Fibroblast of mammary gland (primary cell): ENCODE results near the gene KLHL26.

Experiments used
- DNase-seq: peaks from one replicate; pipeline ENCODE4 v3.0.0-alpha.2; 2010; ENCODE audit warnings: low read depth
- H3K4me3 ChIP-seq: 2 replicates; pipeline ENCODE4 v1.5.1; 2011; ENCODE audit warnings: low read depth, mild to moderate bottlenecking, low read length, moderate library complexity; ENCODE audit not compliant: control insufficient read depth
- CTCF ChIP-seq: conservative IDR thresholded peaks from 2 replicates; pipeline ENCODE4 v1.5.1; 2011; ENCODE audit warnings: low read depth, low read length, inconsistent platforms; ENCODE audit not compliant: control insufficient read depth, insufficient read depth

The KLHL26 gene

GRCh38 chr19:18649371-18650020 lies 12.7 kb downstream of the KLHL26 start:
- no peak for TF ChIP-seq CTCF
- DNase-seq = peak; percentile 30
- no peak overlapping the region for H3K4me3 ChIP-seq

DNA sequence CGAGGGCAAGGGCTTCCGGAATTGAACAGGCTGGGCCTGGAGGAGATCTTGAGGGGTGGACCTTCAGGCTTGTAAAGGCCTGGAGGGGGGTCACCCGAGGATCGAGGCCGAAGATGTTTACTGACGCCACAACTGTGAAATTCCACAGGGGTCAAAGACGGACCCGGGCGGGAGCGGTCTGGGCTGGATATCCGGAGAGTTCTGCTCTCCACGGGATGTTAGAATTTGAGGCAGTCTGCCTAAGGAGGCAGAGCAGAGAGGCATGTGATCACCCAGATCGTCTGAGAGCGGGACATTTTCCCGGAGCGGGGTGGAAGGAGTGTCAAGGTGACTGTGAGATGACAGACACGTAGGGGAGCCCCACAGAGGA lies 13.2 kb downstream of the KLHL26 start:
- H3K4me3 ChIP-seq = no peak overlapping the region
- TF ChIP-seq CTCF = no peak
- peak; percentile 50 for DNase-seq

DNA sequence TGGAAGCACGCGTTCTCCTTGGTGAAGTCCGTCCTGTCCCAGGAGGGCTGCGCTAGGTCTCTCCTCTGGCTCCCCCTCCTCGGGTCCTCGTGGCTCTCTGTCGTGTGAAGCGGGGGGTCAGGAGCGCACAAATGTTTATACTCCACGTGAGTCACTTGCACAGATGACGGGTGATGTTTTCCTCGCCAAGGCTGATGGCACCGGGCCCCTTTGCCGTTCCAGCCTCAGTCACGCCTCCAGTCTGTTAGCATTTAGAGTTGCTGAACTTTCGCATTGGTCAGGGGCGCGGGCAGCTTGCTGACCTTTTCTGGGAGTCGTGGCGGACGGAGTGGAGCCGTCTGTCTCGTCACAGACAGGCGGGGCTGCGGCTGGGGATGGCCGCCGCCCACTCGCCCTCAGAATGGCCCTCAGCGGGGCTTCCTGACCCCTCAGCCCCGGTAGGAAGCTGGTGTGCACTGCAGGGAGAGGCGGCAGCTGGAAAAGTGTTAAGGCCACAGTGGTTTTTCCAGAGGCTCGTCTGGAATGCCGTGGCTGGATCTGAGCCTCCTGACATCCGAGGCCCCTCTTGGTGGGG lies 13.7 kb downstream of the KLHL26 start:
- peak; percentile 84 for DNase-seq
- H3K4me3 ChIP-seq = no peak overlapping the region
- TF ChIP-seq CTCF = no peak

DNA sequence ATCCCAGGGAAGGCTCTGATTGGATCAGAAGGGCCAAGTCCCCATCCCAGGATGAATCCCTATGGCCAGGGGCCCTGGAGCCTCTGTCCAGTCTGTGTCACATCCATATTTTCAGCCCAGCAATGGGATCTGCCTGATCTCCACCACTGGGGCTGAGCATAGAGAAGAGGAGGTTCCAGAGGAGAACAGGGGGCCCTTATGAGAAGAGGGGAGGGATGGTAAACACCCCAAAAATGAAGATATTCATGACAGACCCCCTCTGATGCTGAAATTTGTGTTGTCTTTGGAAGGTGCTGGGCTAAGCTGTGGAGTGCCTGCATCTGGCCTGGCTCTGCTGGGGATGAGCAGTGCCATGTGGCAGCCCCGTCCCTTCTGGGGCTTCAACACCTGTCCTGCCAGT lies 14.5 kb downstream of the KLHL26 start:
- no peak for TF ChIP-seq CTCF
- DNase-seq = no peak
- no peak overlapping the region for H3K4me3 ChIP-seq

DNA sequence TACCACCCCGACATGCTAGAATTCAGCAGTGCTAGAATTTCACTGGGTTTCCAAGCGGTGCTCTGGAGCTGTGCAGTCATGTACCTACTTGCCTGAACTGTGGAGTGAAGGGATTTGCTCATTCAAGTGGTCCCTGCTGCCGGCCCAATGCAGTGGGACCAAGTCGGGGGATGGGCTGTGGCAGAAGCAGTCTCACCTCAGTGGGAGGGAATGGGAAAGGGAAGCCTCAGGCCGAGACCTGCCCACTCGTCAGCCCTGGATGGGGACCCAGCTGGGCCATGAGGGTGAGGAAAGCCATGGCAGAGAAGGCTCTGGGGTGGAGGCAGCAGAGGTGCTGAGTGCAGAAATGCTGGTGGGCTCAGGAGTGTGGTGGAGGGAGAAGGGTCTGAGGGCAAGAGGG lies 14.9 kb downstream of the KLHL26 start:
- no peak overlapping the region for H3K4me3 ChIP-seq
- TF ChIP-seq CTCF = no peak
- no peak for DNase-seq

DNA sequence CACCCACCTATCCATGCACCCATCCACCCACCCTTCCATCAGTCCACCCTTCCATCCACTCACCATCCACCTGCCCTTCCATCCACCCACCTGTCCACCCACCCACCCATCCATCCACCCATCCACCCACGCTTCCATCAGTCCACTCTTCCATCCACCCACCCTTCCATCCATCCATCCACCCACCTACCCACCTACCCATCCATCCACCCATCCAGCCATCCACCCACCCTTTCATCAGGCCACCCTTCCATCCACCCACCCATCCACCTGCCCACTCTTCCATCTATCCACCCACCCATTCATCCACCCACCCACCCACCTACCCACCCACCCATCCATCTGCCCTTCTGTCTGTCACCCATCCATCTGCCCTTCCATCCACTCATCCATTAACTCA lies 17.0 kb downstream of the KLHL26 start:
- no peak for TF ChIP-seq CTCF
- no peak for DNase-seq
- no peak overlapping the region for H3K4me3 ChIP-seq

DNA sequence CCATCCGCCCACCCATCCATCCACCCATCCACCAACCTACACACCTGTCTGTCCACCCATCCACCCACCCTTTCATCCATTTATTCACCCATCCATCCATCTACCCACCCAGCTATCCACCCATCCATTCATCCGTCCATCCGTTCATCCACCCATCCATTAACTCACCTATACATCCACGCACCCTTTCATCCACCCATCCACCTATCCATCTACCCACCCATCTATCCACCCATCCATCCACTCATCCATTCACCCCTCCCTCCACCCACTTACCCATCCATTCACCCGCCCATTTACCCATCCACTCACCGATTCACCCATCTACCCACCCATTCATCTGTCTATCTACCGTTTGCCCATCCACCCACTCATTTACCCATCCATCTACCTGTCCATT lies 17.6 kb downstream of the KLHL26 start:
- TF ChIP-seq CTCF = no peak
- DNase-seq = no peak
- H3K4me3 ChIP-seq = no peak overlapping the region
